Brain pericyte (primary cell): Measurements from ENCODE around the gene TRIOBP.

Source experiments
- DNase-seq: peaks from one replicate; pipeline ENCODE4 v3.0.0-alpha.2; 2012; ENCODE audit warnings: low read depth, low spot score

The TRIOBP gene

DNA sequence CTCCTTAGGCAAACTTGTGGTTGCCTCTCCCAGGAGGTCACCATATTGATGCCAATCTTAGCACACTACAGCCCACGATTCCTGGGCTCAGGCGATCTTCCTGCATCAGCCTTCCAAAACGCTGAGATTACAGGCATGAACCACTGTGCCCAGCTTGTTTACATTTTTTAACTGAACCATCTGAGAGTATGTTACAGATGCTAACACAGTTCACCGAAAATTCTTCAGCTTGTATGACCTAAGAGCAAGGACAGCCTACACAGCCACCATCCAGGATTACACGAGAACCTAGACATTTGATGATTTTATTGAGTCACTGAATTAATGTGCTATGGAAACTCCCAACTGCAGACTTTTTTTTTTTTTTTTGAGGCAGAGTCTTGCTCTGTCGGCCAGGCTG, 27.3 kb upstream of the TRIOBP start:
- no peak for DNase-seq

DNA sequence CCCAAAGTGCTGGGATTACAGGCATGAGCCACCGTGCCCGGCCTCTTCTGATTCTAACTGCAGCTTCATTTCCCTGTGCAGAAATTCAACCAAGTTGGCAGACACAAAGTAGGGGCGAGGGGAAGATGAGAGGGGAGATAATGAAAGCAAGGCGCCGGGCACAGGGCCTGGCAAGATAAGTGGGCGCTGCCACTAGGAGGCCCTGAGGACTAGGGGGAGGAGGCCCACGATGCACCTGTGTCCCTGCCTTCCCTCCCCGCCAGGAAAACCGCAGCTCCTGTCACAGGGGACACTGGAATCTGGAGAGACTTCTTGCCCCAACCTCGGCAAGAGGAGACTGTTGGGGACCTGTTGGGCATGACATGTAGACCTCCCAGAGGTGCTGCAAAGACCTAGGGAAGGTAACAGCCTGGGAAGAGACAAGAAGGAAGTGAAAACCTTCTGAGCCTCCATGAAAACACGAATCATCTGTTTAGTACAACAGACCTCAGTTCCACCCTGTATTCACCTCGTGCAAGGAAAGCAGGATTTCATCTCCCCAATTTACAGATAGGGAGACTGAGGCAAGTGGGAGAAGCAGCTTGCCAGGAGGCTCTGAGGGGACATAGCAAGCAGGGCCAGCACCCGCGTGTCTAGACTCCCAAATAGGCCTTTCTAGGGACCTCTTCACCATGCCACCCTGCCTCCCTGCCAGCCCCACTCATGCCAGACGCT, 24.5 kb upstream of the TRIOBP start:
- DNase-seq = no peak

DNA sequence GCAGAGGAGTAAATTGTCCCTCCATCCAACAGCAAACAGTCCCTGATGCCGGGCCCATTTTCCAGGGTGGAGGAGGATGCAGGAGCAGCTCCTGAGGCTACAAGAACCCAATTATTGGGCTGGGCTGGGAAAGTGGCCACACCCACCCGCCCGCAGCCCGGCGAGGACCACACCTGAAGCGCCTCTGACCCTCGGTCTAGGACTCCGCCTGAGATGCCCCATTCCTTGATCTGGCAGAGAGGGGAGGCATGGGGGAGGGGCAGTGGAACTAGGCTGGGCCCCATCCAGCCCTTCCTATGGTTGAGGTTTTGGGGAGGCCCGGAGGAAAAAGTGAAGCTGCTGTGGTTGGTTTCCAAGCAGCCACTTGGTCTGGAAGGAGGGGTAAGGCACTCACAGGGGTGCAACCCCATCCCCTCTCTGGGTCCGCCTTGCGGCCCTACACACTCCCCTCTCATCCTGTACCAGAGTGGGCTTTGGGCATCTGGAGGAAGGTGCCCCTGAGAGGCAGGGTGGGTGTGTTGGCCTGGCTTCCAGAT, 23.9 kb upstream of the TRIOBP start:
- DNase-seq = no peak

DNA sequence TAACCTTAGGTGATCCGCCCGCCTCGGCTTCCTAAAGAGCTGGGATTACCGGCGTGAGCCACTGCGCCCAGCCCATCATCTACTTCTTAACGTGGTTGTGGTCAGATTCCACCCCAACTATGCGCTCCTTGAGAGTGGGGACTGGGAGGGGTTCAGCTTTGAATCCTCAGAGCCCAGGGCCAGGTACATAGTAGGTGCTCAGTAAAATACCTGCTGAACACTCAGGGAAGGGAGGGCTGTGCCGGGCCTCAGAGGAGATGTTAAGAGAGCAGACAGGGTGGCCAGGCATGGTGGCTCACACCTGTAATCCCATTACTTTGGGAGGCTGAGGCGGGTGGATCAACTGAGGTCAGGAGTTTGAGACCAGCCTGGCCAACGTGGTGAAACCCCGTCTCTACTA, 22.6 kb upstream of the TRIOBP start:
- DNase-seq = no peak

DNA sequence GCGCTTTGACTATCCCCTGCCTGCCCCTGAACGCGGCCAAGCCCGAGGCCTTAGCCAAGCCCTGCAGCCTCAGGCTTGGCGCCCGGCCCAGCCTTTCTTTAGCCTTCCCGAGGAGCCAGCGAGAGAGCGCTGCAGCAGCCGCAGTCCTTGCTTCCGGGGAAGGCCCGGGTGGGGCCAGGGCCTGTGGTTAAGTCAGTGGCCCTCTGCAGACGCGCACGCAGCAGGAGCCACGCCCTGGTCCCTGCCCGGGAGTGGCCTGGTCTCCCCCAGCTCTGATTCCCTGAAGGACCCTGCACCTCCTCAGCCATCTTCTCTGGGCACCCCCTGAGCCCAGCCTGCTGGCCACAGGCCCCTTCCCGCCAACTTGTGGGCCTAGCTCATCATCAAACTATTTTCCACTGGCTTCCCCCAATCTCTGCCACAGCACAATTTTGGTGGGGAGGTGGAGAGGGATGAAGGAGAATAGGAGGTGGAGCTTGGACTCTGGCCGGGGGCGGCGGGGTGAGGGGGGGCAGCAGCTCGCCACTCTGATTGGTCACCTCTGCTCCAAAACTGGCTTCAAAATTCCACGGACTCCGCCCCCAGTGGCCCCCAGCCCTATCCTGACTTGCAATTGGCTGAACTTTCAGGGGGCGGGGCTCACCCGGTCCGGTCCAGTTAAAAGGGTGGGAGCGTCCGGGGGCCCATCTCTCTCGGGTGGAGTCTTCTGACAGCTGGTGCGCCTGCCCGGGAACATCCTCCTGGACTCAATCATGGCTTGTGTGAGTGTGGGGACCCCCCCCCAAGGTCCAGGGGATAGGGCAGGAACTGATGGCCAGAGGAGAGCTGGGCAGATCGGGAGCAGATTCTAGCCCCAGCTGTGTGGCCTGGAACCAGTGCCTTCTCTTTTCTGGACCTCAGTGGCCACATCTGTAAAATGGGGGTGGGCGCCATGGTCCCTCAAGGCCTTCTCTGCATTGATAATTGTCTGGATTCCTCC, 21.6 kb upstream of the TRIOBP start, which contains the start of gene LGALS1:
Gene LGALS1, plus strand, starts transcription at position 686 of the 979 bp plus-strand sequence. Its CDS starts 67 bp downstream, at position 753.
- peak; percentile 76 for DNase-seq

DNA sequence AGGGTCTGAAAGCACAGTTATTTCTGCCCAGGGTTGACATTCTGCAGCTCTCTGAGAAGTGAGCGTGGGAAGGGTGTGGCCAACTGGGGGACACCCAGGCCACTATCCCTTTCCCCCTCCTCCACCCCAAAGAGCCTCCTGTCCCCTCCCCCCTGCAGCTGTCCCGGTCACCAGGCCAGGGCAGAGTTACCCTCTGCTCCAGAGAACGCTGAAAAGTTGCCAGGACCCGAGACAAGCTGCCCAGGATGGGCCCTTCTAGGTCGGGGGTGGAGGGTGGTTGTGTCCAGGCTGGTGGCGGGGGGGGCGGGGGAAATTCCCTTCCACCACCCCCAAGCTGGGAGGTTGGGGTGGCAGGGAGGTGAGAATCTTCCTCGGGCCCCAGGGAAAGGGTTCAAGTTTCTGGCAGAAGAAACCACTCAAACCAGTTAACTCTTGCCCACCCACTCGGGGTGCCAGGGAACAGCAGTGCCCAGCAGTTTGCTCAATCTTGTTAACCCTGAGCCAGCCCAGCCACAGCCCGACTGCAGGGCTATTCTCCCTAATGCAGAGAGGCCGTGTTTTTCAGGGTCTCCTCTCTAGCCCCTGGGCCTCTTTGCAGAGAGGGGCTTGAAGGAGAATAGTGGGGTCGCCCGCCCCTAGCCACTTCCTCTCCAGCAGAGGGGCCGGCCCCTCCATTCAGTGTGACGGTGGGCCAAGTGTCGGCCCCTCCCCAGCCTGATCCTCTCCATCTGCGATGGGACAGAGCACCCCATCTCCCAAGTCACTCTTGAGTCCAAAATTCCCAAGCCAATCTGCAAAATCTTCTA, 20.7 kb upstream of the TRIOBP start:
- DNase-seq = no peak

DNA sequence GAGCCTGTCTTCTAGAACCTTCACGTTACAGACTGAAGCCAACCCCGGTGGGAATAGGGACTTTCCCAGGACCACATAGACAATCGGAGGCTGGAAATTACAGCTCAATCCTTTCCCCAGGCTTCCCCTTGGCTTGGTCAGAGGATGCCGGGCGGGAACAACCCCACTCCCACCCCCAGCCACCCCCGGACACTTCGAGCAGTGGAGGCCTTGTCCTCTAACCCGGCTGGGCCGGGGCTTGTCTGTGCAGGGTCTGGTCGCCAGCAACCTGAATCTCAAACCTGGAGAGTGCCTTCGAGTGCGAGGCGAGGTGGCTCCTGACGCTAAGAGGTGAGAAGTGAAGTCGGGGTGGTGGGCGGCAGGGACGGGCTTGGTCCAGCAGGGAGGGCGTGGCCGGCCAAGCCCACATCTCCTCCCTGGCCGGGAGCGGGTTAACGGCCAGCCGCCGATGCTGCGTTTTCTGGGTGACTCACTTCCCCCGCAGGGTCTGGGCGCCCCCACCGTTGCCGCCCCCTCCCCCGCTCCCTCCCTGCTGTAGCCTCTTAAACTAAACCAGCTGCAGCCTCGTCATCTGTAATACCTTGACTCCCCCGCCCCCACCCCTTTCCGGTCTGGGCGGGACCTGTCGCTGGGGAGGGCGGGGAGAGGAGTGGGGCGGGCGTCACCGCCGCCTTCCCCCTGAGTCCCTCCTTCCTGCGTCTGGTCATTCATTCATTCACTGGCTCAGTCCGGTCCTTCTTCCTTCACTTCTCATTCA, 19.9 kb upstream of the TRIOBP start:
- DNase-seq = peak; percentile 76

DNA sequence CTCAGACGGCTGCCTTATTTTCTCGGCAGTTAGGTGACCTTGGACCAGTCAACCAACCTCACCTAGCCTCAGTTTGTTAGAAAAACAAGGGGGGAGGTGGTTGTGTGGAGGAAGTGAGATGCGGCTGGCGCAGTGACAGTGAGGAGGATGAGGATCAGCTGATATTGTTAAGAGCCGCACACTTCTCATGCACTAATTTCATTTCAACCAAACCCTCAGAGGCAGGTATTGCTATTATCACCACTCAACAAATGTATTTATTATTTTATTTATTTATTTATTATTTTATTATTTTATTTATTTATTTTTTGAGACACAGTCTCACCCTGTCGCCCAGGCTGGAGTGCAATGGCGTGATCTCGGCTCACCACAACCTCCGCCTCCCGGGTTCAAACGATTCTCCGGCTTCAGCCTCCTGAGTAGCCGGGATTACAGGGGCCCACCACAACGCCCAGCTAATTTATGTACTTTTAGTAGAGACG, 19.3 kb upstream of the TRIOBP start:
- DNase-seq = no peak

DNA sequence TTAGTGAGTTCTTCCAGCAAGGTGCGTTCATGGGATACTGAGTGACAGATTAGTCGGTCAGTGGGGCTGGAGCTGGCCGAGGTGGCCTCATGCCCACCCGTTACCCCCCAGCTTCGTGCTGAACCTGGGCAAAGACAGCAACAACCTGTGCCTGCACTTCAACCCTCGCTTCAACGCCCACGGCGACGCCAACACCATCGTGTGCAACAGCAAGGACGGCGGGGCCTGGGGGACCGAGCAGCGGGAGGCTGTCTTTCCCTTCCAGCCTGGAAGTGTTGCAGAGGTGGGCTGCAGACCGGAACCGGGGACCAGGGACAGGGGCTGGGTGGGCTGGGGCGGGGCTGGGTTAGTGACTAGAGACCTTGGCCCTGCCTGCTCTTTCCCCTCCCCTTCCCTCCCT, 18.5 kb upstream of the TRIOBP start:
- no peak for DNase-seq

DNA sequence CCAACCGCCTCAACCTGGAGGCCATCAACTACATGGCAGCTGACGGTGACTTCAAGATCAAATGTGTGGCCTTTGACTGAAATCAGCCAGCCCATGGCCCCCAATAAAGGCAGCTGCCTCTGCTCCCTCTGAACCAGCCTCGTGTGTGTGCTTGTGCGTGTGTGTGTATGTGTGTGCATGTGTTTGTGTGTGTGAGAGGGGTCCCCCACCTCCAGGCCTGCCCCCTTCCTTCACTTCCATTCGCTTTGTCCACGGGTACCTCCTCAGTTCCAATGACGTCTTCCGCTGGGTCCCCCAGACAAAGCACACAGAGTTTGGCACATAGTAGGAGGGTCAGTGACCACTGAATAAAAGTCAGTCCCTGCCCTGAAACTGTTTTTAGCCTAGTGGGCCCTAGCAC, 17.2 kb upstream of the TRIOBP start:
- no peak for DNase-seq

DNA sequence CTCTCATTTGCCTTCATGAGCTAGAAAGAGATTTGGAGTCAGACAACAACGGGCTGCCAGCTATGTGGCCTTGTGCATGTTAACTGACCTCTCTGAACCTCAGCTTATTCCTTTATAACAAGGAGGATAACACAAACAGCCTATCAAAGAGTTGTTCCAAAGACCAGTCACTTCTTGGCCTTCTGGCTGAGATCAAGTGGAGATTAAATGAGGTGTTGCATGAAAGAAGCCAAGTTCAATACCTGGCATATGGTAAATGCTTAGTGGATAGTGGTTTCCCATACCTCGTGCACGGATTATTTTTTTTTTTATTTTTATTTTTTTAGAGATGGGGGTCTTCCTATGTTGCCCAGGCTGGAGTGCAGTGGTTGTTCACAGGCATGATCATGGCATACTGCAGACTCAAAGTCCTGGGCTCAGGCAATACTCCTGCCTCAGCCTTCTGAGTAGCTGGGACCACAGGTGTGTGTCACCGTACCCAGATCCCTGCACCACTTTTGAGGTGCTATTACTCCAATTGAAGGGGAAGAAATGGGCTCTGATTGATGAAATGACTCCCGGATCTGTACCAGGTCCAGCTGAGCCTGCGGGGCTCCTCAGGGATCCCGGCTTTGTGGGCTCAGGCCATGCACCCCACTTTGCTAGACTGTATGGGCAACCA, 16.5 kb upstream of the TRIOBP start:
- no peak for DNase-seq

DNA sequence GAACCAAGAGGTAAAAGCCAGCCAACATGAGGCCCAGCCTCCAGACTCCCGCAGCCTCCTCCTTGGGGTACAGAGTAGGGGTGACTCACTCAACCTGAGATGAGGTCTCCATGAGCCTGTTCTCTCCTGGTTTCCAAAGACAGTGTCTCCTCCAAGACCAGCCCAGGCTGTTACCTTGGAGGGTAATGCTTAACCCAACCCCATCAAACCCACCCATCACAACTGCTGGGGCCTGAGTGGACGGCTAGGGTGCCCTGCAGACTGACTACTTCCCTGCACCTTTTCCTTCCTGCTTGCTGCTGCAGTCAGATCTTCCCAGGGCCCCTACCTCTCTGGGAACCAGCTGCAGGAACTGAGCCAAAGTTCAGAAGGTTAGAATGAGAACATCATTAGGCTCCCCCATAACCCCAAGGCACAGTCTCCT, 15.8 kb upstream of the TRIOBP start:
- no peak for DNase-seq

DNA sequence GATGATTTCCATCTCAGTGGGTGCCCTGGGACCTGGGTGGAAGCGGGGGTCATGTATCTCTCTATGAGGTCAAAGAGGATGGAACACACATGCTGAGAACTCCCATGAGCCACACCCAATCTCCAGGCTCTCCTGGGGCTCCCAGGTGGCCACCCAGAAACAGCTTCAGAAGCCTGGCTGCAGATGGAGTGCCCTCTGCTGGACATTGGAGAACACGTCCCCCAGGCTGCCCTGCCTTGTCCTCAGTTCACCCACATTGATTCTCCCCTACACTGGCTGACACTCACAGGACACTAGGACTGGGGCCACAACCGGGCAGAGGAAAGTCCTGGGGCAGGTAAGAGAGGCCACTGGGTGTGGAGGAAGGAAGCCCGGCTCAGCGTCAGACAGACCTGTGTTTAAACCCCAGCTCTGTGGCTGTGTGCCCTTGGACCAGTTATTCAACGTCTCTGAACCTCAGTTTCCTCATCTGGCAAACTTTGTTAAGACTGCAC, 15.2 kb upstream of the TRIOBP start:
- no peak for DNase-seq

DNA sequence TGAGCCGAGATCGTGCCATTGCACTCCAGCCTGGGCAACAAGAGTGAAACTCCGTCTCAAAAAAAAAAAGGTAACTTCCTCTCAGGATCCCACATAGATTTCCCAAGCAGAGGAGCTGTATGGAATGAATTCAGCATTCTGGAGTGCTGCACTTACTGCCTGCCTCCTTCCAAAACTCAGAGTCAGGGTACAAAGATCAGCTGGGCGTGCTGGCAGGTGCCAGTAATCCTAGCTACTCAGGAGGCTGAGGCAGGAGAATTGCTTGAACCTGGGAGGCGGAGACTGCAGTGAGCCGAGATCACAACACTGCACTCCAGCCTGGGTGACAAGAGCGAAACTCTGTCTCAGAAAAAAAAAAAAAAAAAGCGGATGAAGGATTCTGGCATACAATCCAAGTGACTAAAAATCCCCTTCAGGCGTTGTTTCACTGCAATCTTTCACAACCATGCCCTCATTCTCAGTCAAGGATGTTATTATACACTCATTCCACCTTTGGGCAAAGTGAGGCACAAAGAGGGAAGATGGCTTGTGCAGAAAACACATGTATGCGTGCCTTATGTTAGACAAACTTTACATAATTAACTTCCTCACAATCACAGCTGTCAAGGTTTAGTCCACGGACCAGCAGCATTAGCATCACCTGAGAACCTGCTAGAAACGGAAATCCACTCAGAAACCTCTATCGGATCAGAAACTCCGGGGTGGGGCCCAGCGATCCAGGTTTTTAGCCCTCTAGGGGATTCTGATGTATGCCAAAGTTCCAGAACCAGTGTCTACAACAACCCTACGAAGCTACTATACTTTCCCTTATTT, 11.8 kb upstream of the TRIOBP start:
- DNase-seq = no peak

DNA sequence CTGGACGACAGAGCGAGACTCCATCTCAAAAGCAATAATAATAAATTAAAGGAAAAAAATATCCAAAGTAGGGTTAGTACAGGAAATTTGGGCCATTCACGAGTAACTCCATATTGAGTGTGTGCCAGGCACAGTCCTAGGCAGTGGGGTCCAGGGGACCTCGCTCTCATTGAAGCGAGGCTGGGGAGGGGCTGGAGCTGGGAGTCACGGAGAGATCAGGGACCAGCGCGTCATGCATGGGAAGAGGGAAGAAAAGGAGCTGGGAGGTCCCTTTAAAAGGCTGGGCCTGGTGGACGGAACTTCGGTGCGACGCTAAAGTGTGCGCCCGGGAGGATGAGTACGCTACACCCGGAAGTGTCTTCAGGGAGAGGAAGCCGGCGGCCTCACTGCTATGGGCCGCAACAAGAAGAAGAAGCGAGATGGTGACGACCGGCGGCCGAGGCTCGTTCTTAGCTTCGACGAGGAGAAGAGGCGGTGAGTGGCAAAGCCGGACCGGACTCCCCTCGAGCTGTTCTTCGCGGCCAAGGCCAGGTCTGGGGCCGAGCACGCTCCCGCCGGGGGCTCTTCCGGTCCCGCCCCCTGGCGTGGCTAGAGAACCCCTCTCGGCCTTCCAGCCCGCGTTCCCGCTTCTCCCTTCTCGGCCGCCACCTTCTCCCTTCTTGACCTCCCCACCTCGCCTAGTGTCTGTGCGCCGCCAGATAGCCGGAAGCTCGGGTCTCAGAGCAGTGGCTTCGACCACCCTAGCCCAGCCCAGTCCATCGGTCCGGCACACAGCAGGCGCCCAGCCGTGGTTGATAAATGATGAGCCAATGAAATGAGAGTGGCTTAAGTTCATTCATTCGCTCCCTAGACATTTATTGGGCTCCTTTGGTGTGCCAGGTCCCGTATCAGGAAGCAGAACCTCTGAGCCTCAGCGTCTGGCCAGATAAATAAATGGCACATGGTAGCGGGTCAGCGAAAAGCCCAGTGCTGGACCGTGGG, 10.6 kb upstream of the TRIOBP start, which contains the start of gene NOL12:
Gene NOL12, plus strand, starts transcription at position 342 of the 981 bp plus-strand sequence. Its CDS starts 50 bp downstream, at position 392.
- peak; percentile 67 for DNase-seq

DNA sequence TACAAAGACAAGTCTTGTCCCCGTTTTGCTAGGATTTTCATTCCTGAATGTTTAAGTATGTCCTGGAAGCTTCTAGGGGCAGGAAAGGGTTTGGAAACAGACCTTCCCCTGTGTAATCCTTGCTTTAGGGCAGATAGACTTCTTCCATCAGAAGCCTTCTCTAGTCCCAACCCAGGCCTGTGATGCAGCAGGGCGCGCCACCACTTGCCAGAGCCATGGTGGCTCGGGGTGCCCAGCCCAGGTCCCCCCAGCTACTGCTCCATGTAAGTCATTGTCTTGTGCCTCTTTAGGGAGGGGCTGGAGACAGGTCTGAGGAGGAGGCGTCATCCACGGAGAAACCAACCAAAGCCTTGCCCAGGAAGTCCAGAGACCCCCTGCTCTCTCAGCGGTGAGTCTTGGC, 6.4 kb upstream of the TRIOBP start:
- DNase-seq = no peak

DNA sequence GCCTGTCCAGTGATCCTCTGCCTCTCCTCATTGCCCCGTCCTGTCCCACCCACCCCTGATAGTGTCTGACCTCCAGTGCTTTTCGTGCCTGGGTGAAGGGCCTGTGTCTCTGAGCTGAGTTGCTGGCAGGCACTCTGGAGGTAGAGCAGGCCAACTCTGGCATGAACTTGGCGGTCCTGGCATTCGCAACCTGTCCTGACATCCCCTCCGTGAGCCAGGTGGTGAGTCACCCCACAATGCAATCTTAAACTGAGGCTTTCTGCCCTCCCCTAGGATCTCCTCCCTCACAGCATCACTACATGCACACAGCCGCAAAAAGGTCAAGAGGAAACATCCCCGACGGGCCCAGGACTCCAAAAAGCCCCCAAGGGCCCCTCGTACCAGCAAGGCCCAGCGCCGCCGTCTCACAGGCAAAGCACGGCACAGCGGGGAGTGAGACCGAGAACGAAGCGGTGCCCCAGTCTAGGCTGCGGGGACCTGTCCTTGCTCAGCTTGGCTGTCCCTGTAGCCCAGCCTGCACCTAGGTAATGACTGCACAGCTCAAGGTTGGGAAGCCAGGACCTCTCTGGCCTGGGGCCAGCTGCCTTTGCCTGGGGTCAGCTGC, 5.8 kb upstream of the TRIOBP start:
- DNase-seq = no peak
